ENCODE data around the gene TNFAIP8. TPM values are rescaled to one million over a fixed set of nuclear protein-coding genes. Genes with fewer than 3 reads are reported as not detected.

TNFAIP8 gene
- total RNA-seq, 1 experiment from 2014 or later = 8.0 TPM

DNA sequence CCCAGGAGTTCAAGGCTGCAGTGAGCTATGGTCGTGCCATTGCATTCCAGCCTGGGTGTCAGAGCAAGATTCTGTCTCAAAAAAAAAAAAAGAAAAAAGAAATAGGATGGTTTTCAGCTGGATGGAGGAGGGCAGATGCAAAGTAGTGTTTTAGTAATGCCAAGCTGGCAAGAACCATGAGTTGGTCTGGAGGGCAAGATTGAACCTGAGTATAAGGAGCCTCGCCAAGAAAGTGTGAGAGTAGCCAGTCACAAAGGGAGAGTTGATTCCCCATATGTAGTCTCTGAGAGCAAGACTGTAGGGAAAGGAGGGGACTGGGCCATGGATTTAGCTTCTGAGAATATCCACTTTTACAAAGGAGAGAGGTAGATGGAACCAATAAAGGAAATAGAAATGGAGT lies 6.9 kb downstream of the TNFAIP8 start:
- Histone ChIP-seq H3K4me1 (ENCODE audit: control insufficient read depth, insufficient read depth, low read length) (no peaks in the 10 kb centered on the region), H3K27me3 (ENCODE audit: control insufficient read depth, insufficient read depth, low read length) (no peaks in the 10 kb centered on the region), H3K9me3 (ENCODE audit: control insufficient read depth, insufficient read depth, low read depth, low read length) (no peaks in the 10 kb centered on the region), H3K36me3 (ENCODE audit: control insufficient read depth, insufficient read depth, low read length) (no peaks in the 10 kb centered on the region), H3K4me3 (ENCODE audit: low read depth in 2 of 2, low read length in 2 of 2) (no peak overlapping the region), H3K27ac (ENCODE audit: low read length) (no peak overlapping the region)
- DNase-seq (ENCODE audit: low read depth, low spot score) (no peak), ATAC-seq (no peak)
- in situ Hi-C loops (cut with HindIII; ENCODE audit: low pct_unique_long_range_greater_than_20kb, low sequenced_read_pairs) (no loop called here), intact Hi-C loops (cut with micrococcal nuclease; ENCODE audit: unreplicated experiment) (no loop called here)
- no peak for TF ChIP-seq SIN3A (IDR thresholded peaks at IDR 0.05; ENCODE audit: borderline replicate concordance, insufficient read depth, low read depth, low read length)
- TF ChIP-seq, protein P1, sequence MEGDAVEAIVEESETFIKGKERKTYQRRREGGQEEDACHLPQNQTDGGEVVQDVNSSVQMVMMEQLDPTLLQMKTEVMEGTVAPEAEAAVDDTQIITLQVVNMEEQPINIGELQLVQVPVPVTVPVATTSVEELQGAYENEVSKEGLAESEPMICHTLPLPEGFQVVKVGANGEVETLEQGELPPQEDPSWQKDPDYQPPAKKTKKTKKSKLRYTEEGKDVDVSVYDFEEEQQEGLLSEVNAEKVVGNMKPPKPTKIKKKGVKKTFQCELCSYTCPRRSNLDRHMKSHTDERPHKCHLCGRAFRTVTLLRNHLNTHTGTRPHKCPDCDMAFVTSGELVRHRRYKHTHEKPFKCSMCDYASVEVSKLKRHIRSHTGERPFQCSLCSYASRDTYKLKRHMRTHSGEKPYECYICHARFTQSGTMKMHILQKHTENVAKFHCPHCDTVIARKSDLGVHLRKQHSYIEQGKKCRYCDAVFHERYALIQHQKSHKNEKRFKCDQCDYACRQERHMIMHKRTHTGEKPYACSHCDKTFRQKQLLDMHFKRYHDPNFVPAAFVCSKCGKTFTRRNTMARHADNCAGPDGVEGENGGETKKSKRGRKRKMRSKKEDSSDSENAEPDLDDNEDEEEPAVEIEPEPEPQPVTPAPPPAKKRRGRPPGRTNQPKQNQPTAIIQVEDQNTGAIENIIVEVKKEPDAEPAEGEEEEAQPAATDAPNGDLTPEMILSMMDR (IDR thresholded peaks at IDR 0.05) = no peak
- ChIA-PET POLR2A (interaction anchor here (0.6 kb wide), 1 partner anchor 433 kb away, joined by 6 read pairs; no protein-coding TSS in a partner anchor), CTCF (no interaction called here)
- no TSS peak for BruUV-seq (replicated peaks)

DNA sequence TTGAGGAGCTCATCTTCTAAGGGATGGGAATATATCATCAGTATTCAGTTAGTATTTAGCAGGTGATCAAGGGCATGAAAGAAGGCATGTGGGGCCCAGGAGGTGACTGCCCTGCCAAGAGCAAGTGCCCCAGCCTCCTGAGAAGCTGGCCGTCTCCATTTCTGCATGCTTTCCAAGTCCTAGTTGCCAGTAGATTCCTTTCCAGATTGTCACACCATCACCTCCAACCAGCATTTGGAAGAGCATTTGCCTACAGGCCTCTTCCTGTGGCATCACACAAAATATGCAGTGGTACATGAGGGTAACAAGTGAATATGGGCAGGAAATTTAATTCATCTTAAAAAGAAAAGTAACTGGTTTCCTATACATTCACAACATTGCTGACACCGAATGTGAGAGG lies 7.5 kb downstream of the TNFAIP8 start:
- no peaks in the 10 kb centered on the region for H3K36me3 ChIP-seq (ENCODE audit: control insufficient read depth, insufficient read depth, low read length)
- no peaks in the 10 kb centered on the region for H3K9me3 ChIP-seq (ENCODE audit: control insufficient read depth, insufficient read depth, low read depth, low read length)
- DNase-seq (ENCODE audit: low read depth, low spot score) (no peak), ATAC-seq (no peak)
- CTCF ChIA-PET = no interaction called here
- H3K4me3 ChIP-seq (ENCODE audit: low read depth in 2 of 2, low read length in 2 of 2) = no peak overlapping the region
- no peaks in the 10 kb centered on the region for H3K4me1 ChIP-seq (ENCODE audit: control insufficient read depth, insufficient read depth, low read length)
- H3K27me3 ChIP-seq (ENCODE audit: control insufficient read depth, insufficient read depth, low read length) = no peaks in the 10 kb centered on the region
- no peak overlapping the region for H3K27ac ChIP-seq (ENCODE audit: low read length)
- POLR2A ChIA-PET = no interaction called here
- TF ChIP-seq SIN3A (IDR thresholded peaks at IDR 0.05; ENCODE audit: borderline replicate concordance, insufficient read depth, low read depth, low read length) (no peak), TCF7L2 (IDR thresholded peaks at IDR 0.05; ENCODE audit: low read depth, low read length) (no peak), POLR2AphosphoS5 (IDR thresholded peaks at IDR 0.05; ENCODE audit: low read depth, low read length) (no peak)
- TF ChIP-seq, protein P2, sequence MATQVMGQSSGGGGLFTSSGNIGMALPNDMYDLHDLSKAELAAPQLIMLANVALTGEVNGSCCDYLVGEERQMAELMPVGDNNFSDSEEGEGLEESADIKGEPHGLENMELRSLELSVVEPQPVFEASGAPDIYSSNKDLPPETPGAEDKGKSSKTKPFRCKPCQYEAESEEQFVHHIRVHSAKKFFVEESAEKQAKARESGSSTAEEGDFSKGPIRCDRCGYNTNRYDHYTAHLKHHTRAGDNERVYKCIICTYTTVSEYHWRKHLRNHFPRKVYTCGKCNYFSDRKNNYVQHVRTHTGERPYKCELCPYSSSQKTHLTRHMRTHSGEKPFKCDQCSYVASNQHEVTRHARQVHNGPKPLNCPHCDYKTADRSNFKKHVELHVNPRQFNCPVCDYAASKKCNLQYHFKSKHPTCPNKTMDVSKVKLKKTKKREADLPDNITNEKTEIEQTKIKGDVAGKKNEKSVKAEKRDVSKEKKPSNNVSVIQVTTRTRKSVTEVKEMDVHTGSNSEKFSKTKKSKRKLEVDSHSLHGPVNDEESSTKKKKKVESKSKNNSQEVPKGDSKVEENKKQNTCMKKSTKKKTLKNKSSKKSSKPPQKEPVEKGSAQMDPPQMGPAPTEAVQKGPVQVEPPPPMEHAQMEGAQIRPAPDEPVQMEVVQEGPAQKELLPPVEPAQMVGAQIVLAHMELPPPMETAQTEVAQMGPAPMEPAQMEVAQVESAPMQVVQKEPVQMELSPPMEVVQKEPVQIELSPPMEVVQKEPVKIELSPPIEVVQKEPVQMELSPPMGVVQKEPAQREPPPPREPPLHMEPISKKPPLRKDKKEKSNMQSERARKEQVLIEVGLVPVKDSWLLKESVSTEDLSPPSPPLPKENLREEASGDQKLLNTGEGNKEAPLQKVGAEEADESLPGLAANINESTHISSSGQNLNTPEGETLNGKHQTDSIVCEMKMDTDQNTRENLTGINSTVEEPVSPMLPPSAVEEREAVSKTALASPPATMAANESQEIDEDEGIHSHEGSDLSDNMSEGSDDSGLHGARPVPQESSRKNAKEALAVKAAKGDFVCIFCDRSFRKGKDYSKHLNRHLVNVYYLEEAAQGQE (IDR thresholded peaks at IDR 0.05; ENCODE audit: insufficient read depth in 1 of 2, low read depth in 2 of 2, low read length in 1 of 2) = no peak
- TF ChIP-seq, protein P1 (IDR thresholded peaks at IDR 0.05) = no peak
- intact Hi-C loops (cut with micrococcal nuclease; ENCODE audit: unreplicated experiment) (no loop called here), in situ Hi-C loops (cut with HindIII; ENCODE audit: low pct_unique_long_range_greater_than_20kb, low sequenced_read_pairs) (no loop called here)
- no TSS peak for BruUV-seq (replicated peaks)
